GM18520 (cell line): ENCODE data around the gene PCDH9.

Experiments used
- ATAC-seq: cut with Tn5 transposase; IDR thresholded peaks from one replicate; pipeline ENCODE4 v1.9.1; 2021; ENCODE audit not compliant: unreplicated experiment

PCDH9 gene

GRCh38 chr13:66557357-66557756 is 672.8 kb downstream of the PCDH9 start:
- no peak for ATAC-seq

DNA sequence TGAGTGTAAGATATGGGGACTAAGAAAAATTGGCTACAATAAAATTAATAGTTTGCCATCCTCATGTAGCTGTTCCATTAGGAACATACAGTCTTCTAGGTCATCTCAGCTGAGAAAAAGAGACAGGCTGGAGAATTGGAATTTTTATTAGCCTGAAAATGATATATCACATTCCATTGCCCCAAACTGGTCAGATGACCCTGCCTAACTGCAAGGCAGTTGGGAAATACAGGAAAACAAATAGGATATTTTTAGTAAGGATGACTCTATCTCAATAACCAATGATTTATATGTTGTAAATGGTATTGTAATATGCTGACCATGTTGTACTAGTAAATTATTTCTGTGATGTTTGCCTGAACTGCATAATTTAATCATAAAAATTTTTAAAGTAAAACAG is 673.8 kb downstream of the PCDH9 start:
- ATAC-seq, result no peak

- no peak for ATAC-seq
Observed at GRCh38 chr13:66553391-66553790, 676.7 kb downstream of the PCDH9 start.

DNA sequence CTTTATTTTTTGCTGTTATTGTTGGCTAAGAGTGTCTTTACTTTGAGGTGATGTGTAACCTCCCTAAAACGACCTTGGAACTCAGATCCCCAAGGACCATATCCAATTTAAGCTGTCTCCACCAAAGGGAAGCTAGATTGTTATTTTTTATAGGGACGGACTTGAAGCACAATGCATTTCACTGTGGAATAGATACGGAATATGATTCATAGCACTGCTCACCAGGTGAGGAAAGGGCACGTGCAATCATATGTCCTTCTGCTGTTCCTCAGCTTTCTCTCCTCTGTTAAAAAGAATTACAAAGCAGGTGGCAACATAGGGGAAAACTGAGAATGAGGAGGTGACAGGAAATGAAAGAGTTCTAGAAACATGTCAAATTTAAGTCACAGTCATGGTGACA is 679.0 kb downstream of the PCDH9 start:
- ATAC-seq, result no peak

DNA sequence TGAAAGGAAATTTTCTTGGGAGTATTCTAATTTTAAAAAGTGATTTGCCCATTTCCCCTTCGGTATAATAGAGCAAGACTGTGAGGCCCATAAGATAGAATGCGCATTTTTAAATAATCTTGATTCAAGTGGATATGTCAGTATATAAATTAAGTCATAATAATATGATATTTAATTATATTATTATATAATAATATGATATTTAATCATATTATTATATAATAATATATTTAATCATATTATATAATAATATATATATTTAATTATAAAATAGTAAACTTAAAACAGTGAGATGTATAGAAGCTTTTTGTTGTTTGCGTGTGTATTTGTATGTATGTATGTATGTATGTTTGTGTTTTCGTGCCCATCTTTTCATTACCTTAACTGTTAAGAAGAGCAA is 682.5 kb downstream of the PCDH9 start:
- no peak for ATAC-seq

GRCh38 chr13:66546534-66547379 is 683.4 kb downstream of the PCDH9 start:
- ATAC-seq, result no peak

- no peak for ATAC-seq
Observed at GRCh38 chr13:66543780-66544179, 686.4 kb downstream of the PCDH9 start.

DNA sequence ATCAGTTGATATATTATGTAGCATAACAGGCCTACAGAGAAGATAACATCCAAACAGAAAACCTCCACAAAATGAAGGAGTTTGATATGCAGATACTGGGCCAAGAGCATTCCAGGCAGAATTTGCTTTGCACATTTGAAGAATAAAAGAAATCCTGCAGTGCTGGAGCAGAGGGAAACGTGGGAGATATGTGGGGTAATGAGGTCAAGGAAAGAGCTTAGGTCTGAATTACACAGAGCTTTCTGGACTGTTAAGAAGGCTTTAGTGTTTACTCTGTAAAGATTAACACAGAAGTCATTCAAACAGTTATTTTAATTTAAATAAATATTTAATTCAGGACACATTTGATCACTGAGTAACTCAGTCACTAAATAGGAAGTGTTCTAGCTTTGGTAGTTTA is 692.7 kb downstream of the PCDH9 start:
- ATAC-seq, result no peak

DNA sequence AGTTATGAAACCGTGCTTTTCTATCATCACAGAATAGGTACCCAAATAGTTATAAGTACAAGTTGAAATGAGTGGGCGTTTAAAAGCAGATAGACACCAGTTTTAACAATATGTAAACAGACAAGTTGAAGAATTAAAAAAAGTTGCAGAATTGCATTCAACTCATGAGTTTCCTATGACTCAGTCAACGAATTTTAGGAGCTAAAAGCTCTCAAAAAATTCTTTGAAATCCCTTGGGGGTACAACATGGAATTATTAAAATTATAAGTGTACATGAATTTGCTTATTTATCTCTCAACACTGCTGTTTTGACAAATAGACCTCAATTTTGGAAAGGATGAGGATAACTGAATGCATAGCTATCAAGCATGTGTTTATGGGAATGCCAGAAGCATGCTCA is 693.4 kb downstream of the PCDH9 start:
- ATAC-seq, result no peak

- ATAC-seq, result no peak
Observed at GRCh38 chr13:66534561-66534960, 695.6 kb downstream of the PCDH9 start.

GRCh38 chr13:66532845-66533244 is 697.3 kb downstream of the PCDH9 start:
- no peak for ATAC-seq

DNA sequence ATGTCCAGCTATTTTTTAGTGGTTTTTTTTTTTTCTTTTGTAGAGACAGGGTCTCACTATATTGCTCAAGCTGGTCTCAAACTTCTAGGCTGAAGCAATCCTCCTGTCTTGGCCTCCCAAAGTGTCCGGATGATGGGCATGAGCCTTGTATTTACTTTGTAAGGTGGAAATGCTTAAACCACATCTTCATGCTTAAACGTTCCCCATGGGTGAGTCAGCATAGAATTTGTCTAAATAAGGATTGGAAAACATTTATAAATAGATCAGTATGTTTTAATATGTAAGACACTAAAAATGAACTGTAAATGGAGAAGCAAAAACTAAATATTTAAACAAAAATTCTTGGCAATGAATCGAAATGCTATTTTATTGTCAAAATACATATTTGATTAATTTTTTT is 698.0 kb downstream of the PCDH9 start:
- ATAC-seq, result no peak

DNA sequence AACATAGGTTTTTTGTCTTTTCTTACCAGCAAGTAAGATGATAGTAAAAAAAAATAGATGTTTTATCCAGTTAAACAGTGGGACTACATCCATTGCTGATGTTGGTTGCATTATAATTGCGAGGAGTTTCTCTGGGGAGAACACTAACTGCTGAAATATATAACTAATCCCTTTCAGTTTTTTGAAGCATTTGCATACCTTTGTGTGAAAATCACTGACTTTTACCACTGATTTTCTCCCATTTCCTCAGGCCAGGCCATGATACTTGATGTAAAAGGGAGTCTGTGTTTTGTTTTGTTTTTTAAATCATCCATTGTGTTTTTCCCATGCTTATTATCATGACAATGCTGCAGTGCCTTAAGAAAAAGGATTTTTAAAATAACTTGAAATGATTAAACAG is 699.5 kb downstream of the PCDH9 start:
- ATAC-seq, result no peak

DNA sequence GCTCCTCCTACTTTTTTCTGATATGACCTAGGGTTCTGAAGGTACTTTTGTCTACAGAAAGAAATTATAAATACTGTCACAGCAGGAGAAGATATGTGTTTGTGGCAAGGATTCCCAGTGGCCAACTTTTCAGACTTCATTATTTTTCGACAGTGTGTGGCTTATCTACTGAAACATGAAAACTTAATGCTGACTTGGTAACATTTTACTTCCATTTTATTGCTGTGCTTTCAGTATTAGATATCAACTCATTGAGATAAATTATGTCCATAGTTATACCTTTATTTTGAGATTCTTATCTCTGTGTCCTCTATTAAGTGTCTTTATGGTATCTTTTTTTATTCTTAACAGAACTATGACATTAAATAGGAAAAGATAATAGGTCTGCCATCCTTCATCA is 700.0 kb downstream of the PCDH9 start:
- ATAC-seq, result no peak

GRCh38 chr13:66528944-66529576 is 701.1 kb downstream of the PCDH9 start:
- no peak for ATAC-seq

- ATAC-seq, result no peak
Observed at GRCh38 chr13:66528180-66528579, 702.0 kb downstream of the PCDH9 start.

GRCh38 chr13:66520511-66521355 is 709.4 kb downstream of the PCDH9 start:
- ATAC-seq, result no peak

DNA sequence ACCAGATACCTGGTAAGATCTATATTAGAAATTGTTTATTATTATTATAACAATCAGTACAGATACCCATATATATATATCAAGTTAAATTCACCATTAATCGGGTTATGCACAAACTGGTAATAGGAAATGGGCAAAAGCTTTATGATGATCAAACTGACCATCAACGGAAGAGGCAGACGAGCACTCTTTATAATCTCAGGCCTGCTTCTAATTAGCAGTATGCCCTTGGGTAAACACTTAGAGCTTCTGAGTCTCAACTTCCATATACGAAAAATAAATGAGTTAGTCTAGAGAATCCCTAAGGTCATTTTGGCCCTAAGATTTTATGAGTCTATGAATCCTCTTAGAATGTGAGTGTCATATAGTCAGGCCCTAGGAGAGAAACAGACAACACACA is 710.9 kb downstream of the PCDH9 start:
- ATAC-seq, result no peak

DNA sequence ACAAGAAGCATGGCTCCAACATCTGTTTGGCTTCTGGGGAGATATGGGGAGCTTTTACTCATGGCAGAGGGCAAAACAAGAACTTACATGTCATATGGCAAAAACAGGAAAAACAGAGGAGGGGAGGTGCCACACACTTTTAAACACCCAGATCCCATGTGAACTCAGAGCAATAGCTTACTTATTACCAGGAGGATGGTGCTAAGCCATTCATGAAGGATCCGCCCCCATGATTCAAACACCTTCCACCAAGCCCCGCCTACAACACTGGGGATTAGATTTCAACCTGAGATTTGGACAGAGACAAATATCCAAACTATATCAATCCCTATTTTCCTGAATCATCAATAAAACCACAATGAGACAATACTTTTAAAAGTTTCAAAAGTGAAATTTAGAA is 712.1 kb downstream of the PCDH9 start:
- no peak for ATAC-seq

DNA sequence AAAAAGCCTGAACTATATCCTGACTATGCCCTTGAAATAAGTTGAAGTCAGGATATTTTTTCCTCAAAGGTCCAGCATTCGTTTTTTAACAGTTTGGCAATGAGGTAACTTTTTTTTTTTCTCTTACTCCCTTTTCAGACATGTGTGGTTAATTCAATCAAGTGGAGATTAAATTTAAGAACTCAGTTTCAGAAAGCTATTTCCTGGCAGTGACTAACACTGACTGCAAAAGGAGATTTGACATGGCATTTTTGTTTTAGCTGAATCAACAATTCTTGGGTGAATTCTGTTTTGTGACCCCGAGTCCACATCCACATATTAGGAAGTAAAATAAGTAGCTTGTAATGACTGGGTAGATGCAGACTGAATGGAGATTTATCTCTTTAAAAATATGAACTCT is 716.4 kb downstream of the PCDH9 start:
- no peak for ATAC-seq

DNA sequence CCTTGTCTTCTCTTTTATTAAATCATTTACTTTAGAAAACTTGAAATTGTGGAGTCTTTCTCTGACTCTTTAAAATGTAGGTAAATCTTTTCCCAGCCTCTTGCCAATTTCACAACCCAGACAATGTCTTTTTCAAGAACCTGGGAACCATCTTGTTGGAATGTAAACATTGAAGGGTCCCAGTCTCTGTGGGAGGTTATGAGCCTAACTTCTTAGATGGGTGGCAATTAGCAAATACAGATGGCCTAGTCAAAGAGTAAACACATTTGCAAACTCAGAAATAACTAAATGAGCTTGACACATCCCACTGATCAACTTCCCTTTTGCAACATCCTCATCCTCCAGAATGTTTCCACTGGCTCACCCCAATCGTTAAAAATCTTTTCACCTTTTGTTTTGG is 721.0 kb downstream of the PCDH9 start:
- no peak for ATAC-seq
